Endodermal cell (in vitro differentiated cells): ENCODE data around the gene PIWIL4. TPM values are rescaled to one million over a fixed set of nuclear protein-coding genes. Genes with fewer than 3 reads are reported as not detected.

Experiments used
- DNase-seq: peaks from one replicate; pipeline ENCODE4 v3.0.0-alpha.2; 2017
- H3K27ac ChIP-seq: 2 replicates; pipeline ENCODE4 v1.5.1; 2013; ENCODE audit warnings: mild to moderate bottlenecking, low read depth, low read length, moderate library complexity
- H3K27me3 ChIP-seq: 2 replicates; pipeline ENCODE4 v1.6.1; 2013; ENCODE audit warnings: mild to moderate bottlenecking, low read length, moderate library complexity; ENCODE audit not compliant: insufficient read depth, control insufficient read depth, poor library complexity, severe bottlenecking
- H3K36me3 ChIP-seq: 2 replicates; pipeline ENCODE4 v1.7.0; 2013; ENCODE audit warnings: mild to moderate bottlenecking, low read length, moderate library complexity; ENCODE audit not compliant: control insufficient read depth, insufficient read depth
- H3K4me1 ChIP-seq: one replicate; pipeline ENCODE4 v1.7.0; 2013; ENCODE audit warnings: low read length; ENCODE audit not compliant: control insufficient read depth, insufficient read depth
- H3K4me3 ChIP-seq: 2 replicates; pipeline ENCODE4 v1.5.1; 2013; ENCODE audit warnings: mild to moderate bottlenecking, low read length, moderate library complexity
- H3K9ac ChIP-seq: 2 replicates; pipeline ENCODE4 v1.6.1; 2013; ENCODE audit warnings: mild to moderate bottlenecking, low read length, moderate library complexity; ENCODE audit not compliant: poor library complexity, severe bottlenecking; ENCODE audit errors: extremely low read depth
- H3K9me3 ChIP-seq: 2 replicates; pipeline ENCODE4 v1.6.1; 2013; ENCODE audit warnings: mild to moderate bottlenecking, low read length, moderate library complexity; ENCODE audit not compliant: control insufficient read depth
- H3K27ac Mint-ChIP-seq: 2 replicates; pipeline ENCODE4 v1.8.0; 2020; ENCODE audit warnings: mixed read lengths
- H3K27me3 Mint-ChIP-seq: 2 replicates; pipeline ENCODE4 v1.8.0; 2021; ENCODE audit warnings: mild to moderate bottlenecking, mixed read lengths; ENCODE audit not compliant: insufficient read depth
- H3K36me3 Mint-ChIP-seq: 2 replicates; pipeline ENCODE4 v1.8.0; 2020; ENCODE audit warnings: low read depth, mixed read lengths
- H3K4me1 Mint-ChIP-seq: 2 replicates; pipeline ENCODE4 v1.8.0; 2020; ENCODE audit warnings: mixed read lengths
- H3K4me3 Mint-ChIP-seq: 2 replicates; pipeline ENCODE4 v1.8.0; 2020; ENCODE audit warnings: mild to moderate bottlenecking, moderate library complexity, mixed read lengths
- H3K9me3 Mint-ChIP-seq: 2 replicates; pipeline ENCODE4 v1.8.0; 2020; ENCODE audit warnings: mild to moderate bottlenecking, mixed read lengths
- CTCF ChIP-seq: fragments of 200-600 bp; sonication (generic); conservative IDR thresholded peaks from 2 replicates; pipeline ENCODE4 v1.5.0; 2021; ENCODE audit warnings: antibody characterized with exemption, mild to moderate bottlenecking
- WGBS, 2 experiments: methylation state at CpG; one replicate each; pipeline versions ENCODE4 v1.1.5 to v1.1.7; 2013; ENCODE audit warnings: missing lambda C conversion rate in 2 of 2, mixed read lengths in 1 of 2; ENCODE audit not compliant: insufficient coverage in 1 of 2, insufficient read length in 1 of 2; 5-methylcytosine and 5-hydroxymethylcytosine counted together
- total RNA-seq, 2 donors: library from RNA; stranded (reverse); fragmentation: NEBNext Ultra II Directional in 1 of 2; extraction: Animal tissue kit (Norgen Biotek cat#: 25700) in 1 of 2; gene quantifications; 2 replicates in 1 of 2; 3 replicates in 1 of 2; pipeline ENCODE4 v1.2.1, GENCODE V29; 2021

PIWIL4 gene
- total RNA-seq, 2 donors from 2014 or later, result 0.24 to 0.82 TPM

- Mint-ChIP-seq H3K9me3 (peaks cover 4% of the 10 kb centered on the region), H3K4me1 (peaks cover 28% of the 10 kb centered on the region), H3K4me3 (no peak overlapping the region), H3K36me3 (peaks cover 32% of the 10 kb centered on the region), H3K27me3 (no peaks in the 10 kb centered on the region), H3K27ac (no peak overlapping the region)
- no peak overlapping the region for H3K27ac ChIP-seq
- WGBS, 2 experiments, result 74 to 76% methylated on average over 4 of the region's 4 CpGs
- H3K27me3 ChIP-seq, result no peaks in the 10 kb centered on the region
- no peak overlapping the region for H3K4me3 ChIP-seq
- H3K4me1 ChIP-seq, result no peaks in the 10 kb centered on the region
- H3K9ac ChIP-seq, result no peak overlapping the region
- peaks cover 9% of the 10 kb centered on the region for H3K9me3 ChIP-seq
- peaks cover 25% of the 10 kb centered on the region for H3K36me3 ChIP-seq
- TF ChIP-seq CTCF, result no peak
- DNase-seq, result no peak
Measured at GRCh38 chr11:94665116-94665659, 98.0 kb downstream of the PIWIL4 start.

DNA sequence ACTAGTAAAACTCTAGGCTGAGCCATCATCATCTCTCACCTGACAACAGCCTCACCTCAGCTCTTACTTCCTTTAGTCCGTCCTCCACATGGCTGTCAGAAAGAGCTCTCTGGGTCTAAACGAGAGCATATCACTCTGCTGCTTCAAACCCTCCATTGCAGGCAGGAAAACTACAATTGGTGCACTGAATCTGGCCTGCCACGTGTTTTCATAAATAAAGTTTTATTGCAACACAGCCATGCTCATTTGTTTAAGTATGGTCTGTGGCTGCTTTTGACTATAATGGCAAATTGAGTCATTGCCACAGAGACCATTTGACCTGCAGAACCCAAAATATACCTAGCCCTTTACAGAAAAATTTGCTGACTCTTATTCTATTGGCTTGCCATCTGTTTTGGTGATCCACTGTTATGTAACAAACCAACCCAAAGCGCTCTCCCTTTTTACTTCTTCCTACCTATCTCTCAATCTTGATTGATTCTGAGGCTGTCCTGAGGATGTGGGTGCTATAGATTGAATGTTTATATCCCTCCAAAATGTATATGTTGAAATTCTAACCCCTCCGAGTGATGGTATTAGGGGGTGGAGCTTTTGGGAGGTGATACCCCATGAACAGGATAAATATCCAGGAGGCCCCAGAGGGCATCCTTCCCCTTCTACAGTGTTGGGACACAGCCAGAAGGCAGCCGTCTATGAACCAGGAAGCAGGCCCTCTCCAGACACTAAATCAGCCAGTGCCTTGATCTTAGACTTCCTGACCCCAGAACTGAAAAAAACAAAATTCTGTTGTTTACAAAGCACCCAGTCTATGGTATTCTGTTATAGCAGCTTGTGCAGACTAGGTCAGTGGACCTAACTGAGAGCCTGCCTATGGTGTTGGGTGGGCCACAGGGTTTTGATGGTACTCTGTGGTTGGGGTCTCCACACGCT, 99.9 kb downstream of the PIWIL4 start:
- peaks cover 16% of the 10 kb centered on the region for H3K36me3 ChIP-seq
- Mint-ChIP-seq H3K4me3 (no peak overlapping the region), H3K9me3 (peaks cover 10% of the 10 kb centered on the region), H3K36me3 (peaks cover 25% of the 10 kb centered on the region), H3K27ac (no peak overlapping the region), H3K4me1 (peaks cover 28% of the 10 kb centered on the region), H3K27me3 (no peaks in the 10 kb centered on the region)
- no peak overlapping the region for H3K27ac ChIP-seq
- no peaks in the 10 kb centered on the region for H3K4me1 ChIP-seq
- no peak overlapping the region for H3K9ac ChIP-seq
- H3K4me3 ChIP-seq, result no peak overlapping the region
- peak; percentile 33 for DNase-seq
- no peak for TF ChIP-seq CTCF
- H3K27me3 ChIP-seq, result no peaks in the 10 kb centered on the region
- peaks cover 23% of the 10 kb centered on the region for H3K9me3 ChIP-seq
- 89 to 90% methylated on average over 4 to 6 of the region's 7 CpGs for WGBS, 2 experiments

DNA sequence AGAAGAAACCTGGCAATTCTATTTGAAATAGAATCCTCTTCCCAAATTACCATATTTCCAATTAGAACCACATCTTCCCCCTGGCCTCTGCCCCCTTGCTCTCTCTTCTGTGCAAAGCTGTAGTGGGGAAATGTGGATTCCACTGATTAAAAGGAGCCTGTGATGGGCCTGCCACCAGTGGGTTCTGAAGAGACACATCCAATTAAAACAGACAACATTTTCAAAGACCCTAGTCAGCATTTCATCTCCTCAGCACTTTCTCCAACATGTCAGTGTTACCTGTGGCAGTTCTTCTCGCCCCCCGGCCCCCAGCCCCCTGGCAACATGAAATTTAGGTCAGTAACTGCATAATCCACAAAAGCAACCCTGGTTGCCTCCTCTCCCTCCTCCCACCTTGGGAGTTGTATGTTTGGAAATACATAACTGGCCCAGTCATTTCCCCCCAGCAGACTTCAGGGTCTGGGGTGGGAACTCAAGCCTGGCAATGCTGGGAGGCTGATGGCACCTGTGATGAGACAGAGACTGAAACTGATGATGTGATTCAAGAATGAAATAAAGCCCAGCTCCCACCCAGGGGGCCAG, 101.1 kb downstream of the PIWIL4 start:
- H3K27me3 Mint-ChIP-seq, result no peaks in the 10 kb centered on the region
- no peak overlapping the region for H3K27ac ChIP-seq
- H3K9me3 ChIP-seq, result peaks cover 24% of the 10 kb centered on the region
- no peak overlapping the region for H3K4me3 Mint-ChIP-seq
- 92% methylated on average over 2 of the region's 2 CpGs; no CpG with 5 or more reads in 1 of the 2 experiments for WGBS, 2 experiments
- H3K27ac Mint-ChIP-seq, result peak overlapping the region; percentile 20
- no peaks in the 10 kb centered on the region for H3K27me3 ChIP-seq
- DNase-seq, result no peak
- no peak overlapping the region for H3K9ac ChIP-seq
- TF ChIP-seq CTCF, result no peak
- H3K36me3 Mint-ChIP-seq, result peaks cover 16% of the 10 kb centered on the region
- no peaks in the 10 kb centered on the region for H3K4me1 ChIP-seq
- peaks cover 28% of the 10 kb centered on the region for H3K4me1 Mint-ChIP-seq
- no peak overlapping the region for H3K4me3 ChIP-seq
- peaks cover 7% of the 10 kb centered on the region for H3K9me3 Mint-ChIP-seq
- peaks cover 5% of the 10 kb centered on the region for H3K36me3 ChIP-seq
